ENCODE measurements around the gene ZNF785. TPM values are rescaled to one million over a fixed set of nuclear protein-coding genes. Genes with fewer than 3 reads are reported as not detected.

Gene ZNF785
- polyA plus RNA-seq, 3 donors: 0.67 to 9.0 (median 1.1) TPM

DNA sequence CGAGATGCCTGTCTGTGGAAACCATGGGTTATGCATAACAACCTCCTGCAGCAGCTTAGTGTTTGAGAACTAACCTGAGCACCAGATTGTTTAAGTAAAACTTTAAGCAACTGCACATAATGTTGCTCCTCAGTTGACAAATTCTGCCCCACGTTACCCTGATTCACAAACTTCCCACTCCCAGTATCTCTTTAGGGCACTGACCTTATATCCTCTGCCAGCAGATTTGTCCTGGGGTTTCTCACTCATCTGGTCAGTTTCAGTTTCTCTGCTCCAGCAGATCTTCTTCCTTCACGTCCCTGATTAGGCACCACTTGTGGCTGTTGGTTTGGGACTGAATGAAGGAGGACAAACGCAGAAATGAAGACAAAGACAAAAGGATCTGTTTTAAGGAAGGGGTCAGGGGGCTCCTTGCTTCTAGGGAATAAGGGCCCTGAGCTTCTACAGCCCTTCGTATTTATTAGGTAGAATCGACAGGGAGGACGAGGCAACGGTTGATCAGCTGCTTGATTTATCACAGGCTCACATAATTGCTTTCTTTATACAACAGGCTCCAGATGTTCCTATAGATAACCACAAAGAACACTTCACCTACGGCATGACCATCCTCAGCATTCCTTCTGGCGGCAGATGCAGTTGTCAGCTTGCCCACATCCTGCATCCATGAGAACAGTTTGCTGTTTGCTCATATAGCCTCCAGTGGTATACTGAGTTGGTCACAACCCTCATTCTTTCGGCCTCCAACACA is 38.2 kb upstream of the ZNF785 start:
- TF ChIP-seq, protein P1, sequence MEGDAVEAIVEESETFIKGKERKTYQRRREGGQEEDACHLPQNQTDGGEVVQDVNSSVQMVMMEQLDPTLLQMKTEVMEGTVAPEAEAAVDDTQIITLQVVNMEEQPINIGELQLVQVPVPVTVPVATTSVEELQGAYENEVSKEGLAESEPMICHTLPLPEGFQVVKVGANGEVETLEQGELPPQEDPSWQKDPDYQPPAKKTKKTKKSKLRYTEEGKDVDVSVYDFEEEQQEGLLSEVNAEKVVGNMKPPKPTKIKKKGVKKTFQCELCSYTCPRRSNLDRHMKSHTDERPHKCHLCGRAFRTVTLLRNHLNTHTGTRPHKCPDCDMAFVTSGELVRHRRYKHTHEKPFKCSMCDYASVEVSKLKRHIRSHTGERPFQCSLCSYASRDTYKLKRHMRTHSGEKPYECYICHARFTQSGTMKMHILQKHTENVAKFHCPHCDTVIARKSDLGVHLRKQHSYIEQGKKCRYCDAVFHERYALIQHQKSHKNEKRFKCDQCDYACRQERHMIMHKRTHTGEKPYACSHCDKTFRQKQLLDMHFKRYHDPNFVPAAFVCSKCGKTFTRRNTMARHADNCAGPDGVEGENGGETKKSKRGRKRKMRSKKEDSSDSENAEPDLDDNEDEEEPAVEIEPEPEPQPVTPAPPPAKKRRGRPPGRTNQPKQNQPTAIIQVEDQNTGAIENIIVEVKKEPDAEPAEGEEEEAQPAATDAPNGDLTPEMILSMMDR (IDR thresholded peaks at IDR 0.05): no peak
- peaks cover 4% of the 10 kb centered on the region for H3K4me1 Mint-ChIP-seq
- Histone ChIP-seq H4K20me1 (ENCODE audit: insufficient read depth, low read length) (no peaks in the 10 kb centered on the region), H3K27me3 (ENCODE audit: control insufficient read depth in 2 of 2, insufficient read depth in 2 of 2, low read length in 2 of 2) (no peaks in the 10 kb centered on the region), H3K4me2 (replicated peaks; ENCODE audit: extremely low read depth, low read length, poor library complexity, severe bottlenecking) (no peak overlapping the region), H3K79me2 (ENCODE audit: insufficient read depth, low read length) (no peaks in the 10 kb centered on the region), H3K4me1 (ENCODE audit: control insufficient read depth in 1 of 2, insufficient read depth in 2 of 2, low read length in 2 of 2) (peaks cover 3 to 4% of the 10 kb centered on the region in 2 donors), H3K36me3 (replicated peaks in 1 of 2; ENCODE audit: control insufficient read depth in 1 of 2, insufficient read depth in 2 of 2, low read length in 2 of 2) (no peaks in the 10 kb centered on the region), H3K27ac (ENCODE audit: low read depth in 1 of 2, low read length in 2 of 2) (no peak overlapping the region), H2AFZ (ENCODE audit: insufficient read depth, low read depth, low read length, poor library complexity, severe bottlenecking) (no peak overlapping the region), H3K9me3 (replicated peaks in 1 of 2; ENCODE audit: control insufficient read depth in 1 of 2, insufficient read depth in 1 of 2, low read length in 2 of 2) (peaks cover 0 to 6% of the 10 kb centered on the region in 2 donors), H3K9ac (ENCODE audit: insufficient read depth, low read length, poor library complexity, severe bottlenecking) (no peak overlapping the region), H3K4me3 (replicated peaks in 1 of 3; ENCODE audit: low read depth in 2 of 3, low read length in 3 of 3) (no peak overlapping the region)
- H3K9me3 Mint-ChIP-seq: peaks cover 0 to 8% (median 3%) of the 10 kb centered on the region in 7 donors
- H3K27ac Mint-ChIP-seq: no peak overlapping the region
- no peak overlapping the region for H3K4me3 Mint-ChIP-seq
- WGBS (ENCODE audit: insufficient coverage): 81% methylated on average over 8 of the region's 11 CpGs
- peaks cover 0 to 4% (median 0%) of the 10 kb centered on the region in 3 donors for H3K27me3 Mint-ChIP-seq (ENCODE audit: low read depth in 3 of 3)
- intact Hi-C loops (cut with micrococcal nuclease): no loop called here
- no peaks in the 10 kb centered on the region for H3K36me3 Mint-ChIP-seq
- DNase-seq: no peak

GRCh38 chr16:30622455-30623032 is 37.0 kb upstream of the ZNF785 start:
- H3K27ac Mint-ChIP-seq: no peak overlapping the region

More at GRCh38 chr16:30622455-30623032, 37.0 kb upstream of the ZNF785 start:
- Histone ChIP-seq H3K4me1 (ENCODE audit: control insufficient read depth in 1 of 2, insufficient read depth in 2 of 2, low read length in 2 of 2) (no peaks in the 10 kb centered on the region), H3K4me2 (replicated peaks; ENCODE audit: extremely low read depth, low read length, poor library complexity, severe bottlenecking) (no peak overlapping the region), H3K27ac (ENCODE audit: low read depth in 1 of 2, low read length in 2 of 2) (no peak overlapping the region), H3K9ac (ENCODE audit: insufficient read depth, low read length, poor library complexity, severe bottlenecking) (no peak overlapping the region), H4K20me1 (ENCODE audit: insufficient read depth, low read length) (no peaks in the 10 kb centered on the region), H2AFZ (ENCODE audit: insufficient read depth, low read depth, low read length, poor library complexity, severe bottlenecking) (no peak overlapping the region), H3K79me2 (ENCODE audit: insufficient read depth, low read length) (no peaks in the 10 kb centered on the region), H3K36me3 (replicated peaks in 1 of 2; ENCODE audit: control insufficient read depth in 1 of 2, insufficient read depth in 2 of 2, low read length in 2 of 2) (no peaks in the 10 kb centered on the region), H3K9me3 (replicated peaks in 1 of 2; ENCODE audit: control insufficient read depth in 1 of 2, insufficient read depth in 1 of 2, low read length in 2 of 2) (peaks cover 0 to 6% of the 10 kb centered on the region in 2 donors), H3K27me3 (ENCODE audit: control insufficient read depth in 2 of 2, insufficient read depth in 2 of 2, low read length in 2 of 2) (no peaks in the 10 kb centered on the region), H3K4me3 (replicated peaks in 1 of 3; ENCODE audit: low read depth in 2 of 3, low read length in 3 of 3) (no peak overlapping the region)
- Mint-ChIP-seq H3K4me1 (peaks cover 2% of the 10 kb centered on the region), H3K36me3 (no peaks in the 10 kb centered on the region), H3K4me3 (no peak overlapping the region), H3K27me3 (ENCODE audit: low read depth in 3 of 3) (peaks cover 0 to 4% (median 0%) of the 10 kb centered on the region in 3 donors), H3K9me3 (peaks cover 0 to 10% (median 4%) of the 10 kb centered on the region in 7 donors)
- WGBS (ENCODE audit: insufficient coverage): 73% methylated on average over 9 of the region's 10 CpGs
- TF ChIP-seq, protein P1 (IDR thresholded peaks at IDR 0.05): no peak
- DNase-seq: no peak
- intact Hi-C loops (cut with micrococcal nuclease): no loop called here

Measured in CD14-positive monocyte (primary cell).